ENCODE measurements around the gene FAM174C.

The FAM174C gene

GRCh38 chr19:1249298-1249989, 25.9 kb upstream of the FAM174C start:
- FAIRE-seq (peak; percentile 76), DNase-seq (ENCODE audit: extremely low spot score, insufficient read length, low read depth) (peak; percentile 78)

DNA sequence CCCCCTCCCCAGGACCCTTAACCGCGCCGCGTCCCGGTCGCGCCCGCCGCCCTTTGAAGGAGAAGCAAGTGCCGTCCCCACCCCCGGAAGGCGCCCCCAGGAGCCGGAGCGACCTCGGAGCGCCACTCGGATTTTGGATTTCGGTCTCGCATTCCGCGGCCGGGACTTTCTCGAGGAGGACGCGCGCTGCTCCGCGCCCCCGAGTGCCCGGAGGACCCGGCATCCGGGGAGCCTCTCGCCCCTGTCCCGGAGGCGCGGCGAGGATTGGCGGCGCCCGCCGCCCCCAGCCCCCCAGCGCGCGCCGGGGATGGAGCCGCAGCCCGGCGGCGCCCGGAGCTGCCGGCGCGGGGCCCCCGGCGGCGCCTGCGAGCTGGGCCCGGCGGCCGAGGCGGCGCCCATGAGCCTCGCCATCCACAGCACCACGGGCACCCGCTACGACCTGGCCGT, 25.3 kb upstream of the FAM174C start:
- no peak for FAIRE-seq
- DNase-seq (ENCODE audit: extremely low spot score, insufficient read length, low read depth) = no peak

GRCh38 chr19:1250437-1251260, 24.7 kb upstream of the FAM174C start:
- DNase-seq (ENCODE audit: extremely low spot score, insufficient read length, low read depth) = no peak

GRCh38 chr19:1251330-1252220, 23.8 kb upstream of the FAM174C start:
- peak; percentile 78 for FAIRE-seq

More at GRCh38 chr19:1250437-1251260, 24.7 kb upstream of the FAM174C start:
- FAIRE-seq = no peak

DNA sequence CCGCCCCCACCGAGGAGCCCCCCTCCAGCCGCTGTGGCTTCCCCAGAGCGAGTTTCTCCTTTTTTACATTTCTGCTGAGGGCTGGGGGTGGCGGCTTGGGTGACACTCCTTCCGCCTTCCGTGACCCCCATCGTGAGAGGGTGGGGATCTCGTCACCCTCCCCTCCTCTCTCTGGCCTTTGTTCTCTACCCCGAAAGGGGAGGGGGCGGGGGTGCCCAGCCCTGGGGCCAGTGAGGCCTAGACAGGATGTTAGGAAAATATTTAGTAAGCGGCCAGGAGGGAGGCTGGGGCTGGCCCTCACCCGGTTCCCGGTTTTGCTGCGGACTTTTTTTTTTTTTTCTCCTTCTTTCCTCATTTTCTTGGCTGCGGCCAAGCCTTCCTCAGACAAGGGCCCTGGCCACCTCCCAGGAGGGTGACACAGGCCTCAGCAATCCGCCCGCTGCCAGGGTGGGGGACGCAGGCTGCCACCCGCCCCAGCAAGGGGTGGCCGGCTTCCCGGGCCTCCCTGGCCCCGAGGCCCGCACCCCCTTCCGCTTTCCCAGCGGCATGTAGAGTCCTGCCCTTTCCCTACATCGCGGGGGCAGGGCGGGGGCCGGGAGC, 23.0 kb upstream of the FAM174C start:
- DNase-seq (ENCODE audit: extremely low spot score, insufficient read length, low read depth) (no peak), FAIRE-seq (no peak)

More at GRCh38 chr19:1251330-1252220, 23.8 kb upstream of the FAM174C start:
- no peak for DNase-seq (ENCODE audit: extremely low spot score, insufficient read length, low read depth)

DNA sequence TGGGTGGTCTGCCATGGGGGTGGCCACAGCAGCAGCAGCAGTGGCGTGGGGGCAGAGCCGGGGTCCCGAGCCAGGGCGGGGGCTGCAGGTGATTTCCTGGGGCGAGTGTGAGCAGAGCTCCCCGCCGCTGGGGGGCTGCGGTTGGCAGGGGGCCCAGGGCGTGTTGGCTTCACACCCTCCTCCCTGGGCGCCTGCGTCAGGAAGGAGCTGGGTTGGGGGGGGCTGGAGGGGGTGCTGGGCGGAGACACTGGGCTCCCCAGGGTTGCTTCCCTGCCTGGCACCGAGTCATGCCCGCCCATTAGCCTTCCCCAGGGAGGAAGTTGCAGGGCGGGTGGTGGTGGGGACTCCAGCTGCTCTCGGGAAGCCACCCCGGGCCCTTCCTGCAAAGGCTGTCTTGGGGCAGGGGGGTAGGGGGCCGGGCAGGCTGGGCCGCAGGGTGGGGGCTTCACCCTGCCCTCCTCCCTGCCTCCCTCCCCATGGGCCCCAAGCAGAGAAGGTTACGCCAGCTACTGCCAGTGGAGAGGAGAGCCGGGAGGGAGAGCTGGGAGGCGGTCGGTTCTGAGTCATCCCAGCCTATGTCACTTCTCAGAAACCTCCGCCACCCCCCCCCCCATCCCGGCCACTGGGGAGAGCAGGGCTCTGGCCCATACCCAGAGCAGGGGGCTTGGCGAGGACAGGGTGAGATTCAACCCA, 22.4 kb upstream of the FAM174C start:
- FAIRE-seq = peak; percentile 85
- no peak for DNase-seq (ENCODE audit: extremely low spot score, insufficient read length, low read depth)

- FAIRE-seq = no peak
- no peak for DNase-seq (ENCODE audit: extremely low spot score, insufficient read length, low read depth)
Measured at GRCh38 chr19:1253514-1254080, 21.7 kb upstream of the FAM174C start.

GRCh38 chr19:1254081-1254527, 21.2 kb upstream of the FAM174C start:
- no peak for FAIRE-seq
- DNase-seq (ENCODE audit: extremely low spot score, insufficient read length, low read depth) = no peak

- no peak for FAIRE-seq
- no peak for DNase-seq (ENCODE audit: extremely low spot score, insufficient read length, low read depth)
Measured at GRCh38 chr19:1254530-1255185, 20.7 kb upstream of the FAM174C start.

GRCh38 chr19:1255186-1256161, 19.9 kb upstream of the FAM174C start:
- FAIRE-seq (no peak), DNase-seq (ENCODE audit: extremely low spot score, insufficient read length, low read depth) (no peak)

GRCh38 chr19:1256646-1257474, 18.5 kb upstream of the FAM174C start:
- DNase-seq (ENCODE audit: extremely low spot score, insufficient read length, low read depth) = no peak
- FAIRE-seq = no peak

DNA sequence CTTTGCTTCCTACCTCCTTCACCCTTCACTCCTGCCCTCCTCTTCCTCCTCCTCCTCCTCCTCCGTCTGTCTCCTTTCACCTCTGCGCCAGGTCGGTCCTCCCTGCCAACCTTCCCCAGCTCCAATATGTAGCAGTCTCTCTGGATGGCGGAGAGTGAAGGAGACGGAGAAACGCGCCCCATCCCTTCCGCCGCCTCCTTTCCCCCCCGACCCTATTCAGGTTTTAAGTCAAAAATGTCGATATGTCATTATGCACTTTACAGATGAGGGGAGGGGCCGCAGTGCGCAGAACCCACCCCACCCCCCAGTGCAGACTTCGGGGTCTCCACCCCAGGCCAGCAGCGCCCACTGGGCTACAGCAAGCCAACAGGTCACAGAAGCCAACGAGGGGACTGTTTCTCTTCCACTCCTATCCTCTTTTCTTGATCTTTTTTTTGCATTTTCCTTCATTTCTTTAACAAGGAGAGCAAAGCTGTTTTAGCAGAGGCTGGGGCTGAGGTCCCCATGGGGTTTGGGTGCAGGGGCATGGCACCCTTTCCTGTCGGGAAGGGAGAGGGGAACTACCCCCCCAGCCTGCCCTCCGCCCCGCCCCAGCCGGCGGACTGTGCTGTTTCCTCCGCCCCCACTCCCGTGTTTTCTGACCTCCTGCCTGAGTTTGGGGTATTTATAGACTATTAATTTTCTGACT, 17.7 kb upstream of the FAM174C start:
- FAIRE-seq (no peak), DNase-seq (ENCODE audit: extremely low spot score, insufficient read length, low read depth) (no peak)

DNA sequence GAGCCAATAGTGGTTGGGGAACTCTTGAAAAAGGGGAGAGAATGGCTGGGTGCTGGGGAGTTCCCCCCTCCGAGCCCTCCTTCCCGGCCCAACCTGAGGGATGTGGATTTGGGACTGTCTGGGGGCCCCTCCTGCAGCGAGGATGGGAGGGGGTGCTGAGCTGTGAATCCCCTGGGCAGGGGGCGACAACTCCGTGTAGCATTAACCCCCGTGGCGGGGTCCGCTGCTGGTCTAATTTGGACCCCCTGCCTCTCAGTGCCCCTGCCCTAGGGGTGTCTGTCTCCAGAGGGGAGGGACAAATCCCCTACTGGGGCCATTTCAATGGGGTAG, 17.2 kb upstream of the FAM174C start:
- no peak for FAIRE-seq
- DNase-seq (ENCODE audit: extremely low spot score, insufficient read length, low read depth) = no peak

GRCh38 chr19:1258707-1259205, 16.6 kb upstream of the FAM174C start:
- FAIRE-seq = no peak

GRCh38 chr19:1259206-1259875, 16.0 kb upstream of the FAM174C start:
- DNase-seq (ENCODE audit: extremely low spot score, insufficient read length, low read depth) = no peak
- FAIRE-seq = peak; percentile 93

More at GRCh38 chr19:1258707-1259205, 16.6 kb upstream of the FAM174C start:
- no peak for DNase-seq (ENCODE audit: extremely low spot score, insufficient read length, low read depth)

Measured in GM18507 (cell line).